ENCODE measurements around the gene ZNF644.
"Not testable (repeated sequence)": the region's sequence is repeated elsewhere in the genome, so short reads cannot be mapped to it uniquely, and the experiment has no call there.

ZNF644 gene

GRCh38 chr1:91021686-91022517 is at the start of gene ZNF644:
Gene ZNF644, minus strand, starts transcription at chr1:91022035. Its CDS starts 39,682 bp downstream, at chr1:90982353.
- Mint-ChIP-seq H3K9me3 (no peaks in the 10 kb centered on the region), H3K27ac (peak within 1 kb of the TSS; percentile 99), H3K4me3 (peak within 1 kb of the TSS; percentile 88), H3K4me1 (peaks cover 41% of the 10 kb centered on the region), H3K36me3 (peaks cover 55% of the 10 kb centered on the region)
- DNase-seq (ENCODE audit: low spot score in 2 of 2) (peak; percentile 78 to 92), ATAC-seq (peak; percentile 91)

- Mint-ChIP-seq H3K27ac (no peak overlapping the region), H3K4me1 (no peaks in the 10 kb centered on the region), H3K4me3 (no peak overlapping the region), H3K9me3 (no peaks in the 10 kb centered on the region), H3K36me3 (no peaks in the 10 kb centered on the region)
- ATAC-seq, result no peak
- peak in 1 of 2 donors; percentile 6 for DNase-seq (ENCODE audit: low spot score in 2 of 2)
These were observed 48.5 kb upstream of the ZNF644 start for GRCh38 chr1:91070298-91070697.

- H3K27ac Mint-ChIP-seq, result no peak overlapping the region
- peaks cover 3% of the 10 kb centered on the region for H3K9me3 Mint-ChIP-seq
- ATAC-seq (no peak), DNase-seq (ENCODE audit: low spot score in 2 of 2) (no peak)
- H3K4me3 Mint-ChIP-seq, result no peak overlapping the region
- H3K4me1 Mint-ChIP-seq, result no peaks in the 10 kb centered on the region
- no peaks in the 10 kb centered on the region for H3K36me3 Mint-ChIP-seq
These were observed 44.7 kb upstream of the ZNF644 start for GRCh38 chr1:91066538-91066937.

- H3K4me3 Mint-ChIP-seq, result no peak overlapping the region
- no peaks in the 10 kb centered on the region for H3K36me3 Mint-ChIP-seq
- ATAC-seq (no peak), DNase-seq (ENCODE audit: low spot score in 2 of 2) (peak in 1 of 2 donors; percentile 1)
- H3K4me1 Mint-ChIP-seq, result no peaks in the 10 kb centered on the region
- H3K27ac Mint-ChIP-seq, result no peak overlapping the region
- peaks cover 3% of the 10 kb centered on the region for H3K9me3 Mint-ChIP-seq
These were observed 43.5 kb upstream of the ZNF644 start for GRCh38 chr1:91065337-91065736.

- ATAC-seq, H3K9me3 Mint-ChIP-seq, H3K27ac Mint-ChIP-seq, H3K36me3 Mint-ChIP-seq, H3K4me1 Mint-ChIP-seq, H3K4me3 Mint-ChIP-seq: not testable (repeated sequence)
- peak in 1 of 2 donors; percentile 15 for DNase-seq (ENCODE audit: low spot score in 2 of 2)
These were observed 41.6 kb upstream of the ZNF644 start for GRCh38 chr1:91063403-91063802.

- DNase-seq (ENCODE audit: low spot score in 2 of 2) (no peak), ATAC-seq (peak; percentile 73)
- H3K9me3 Mint-ChIP-seq, result peaks cover 3% of the 10 kb centered on the region
- no peak overlapping the region for H3K4me3 Mint-ChIP-seq
- H3K27ac Mint-ChIP-seq, result no peak overlapping the region
- H3K36me3 Mint-ChIP-seq, result no peaks in the 10 kb centered on the region
- no peaks in the 10 kb centered on the region for H3K4me1 Mint-ChIP-seq
These were observed 37.3 kb upstream of the ZNF644 start for GRCh38 chr1:91059157-91059556.

- H3K36me3 Mint-ChIP-seq, result no peaks in the 10 kb centered on the region
- H3K4me3 Mint-ChIP-seq, result no peak overlapping the region
- ATAC-seq, result no peak
- no peak overlapping the region for H3K27ac Mint-ChIP-seq
- H3K9me3 Mint-ChIP-seq, result no peaks in the 10 kb centered on the region
- no peak for DNase-seq (ENCODE audit: low spot score in 2 of 2)
- H3K4me1 Mint-ChIP-seq, result no peaks in the 10 kb centered on the region
These were observed 35.9 kb upstream of the ZNF644 start for GRCh38 chr1:91057784-91058183.

GRCh38 chr1:91054780-91055481 is 33.1 kb upstream of the ZNF644 start:
- ATAC-seq (no peak), DNase-seq (ENCODE audit: low spot score in 2 of 2) (peak in 1 of 2 donors; percentile 33)
- H3K27ac Mint-ChIP-seq, result no peak overlapping the region
- no peaks in the 10 kb centered on the region for H3K36me3 Mint-ChIP-seq
- H3K4me1 Mint-ChIP-seq, result no peaks in the 10 kb centered on the region
- H3K9me3 Mint-ChIP-seq, result no peaks in the 10 kb centered on the region
- no peak overlapping the region for H3K4me3 Mint-ChIP-seq

- ATAC-seq, result no peak
- Mint-ChIP-seq H3K27ac (no peak overlapping the region), H3K9me3 (no peaks in the 10 kb centered on the region), H3K36me3 (no peaks in the 10 kb centered on the region), H3K4me3 (no peak overlapping the region), H3K4me1 (no peaks in the 10 kb centered on the region)
- no peak for DNase-seq (ENCODE audit: low spot score in 2 of 2)
These were observed 31.8 kb upstream of the ZNF644 start for GRCh38 chr1:91053630-91054029.

- not testable (repeated sequence) for H3K36me3 Mint-ChIP-seq; ATAC-seq; H3K4me3 Mint-ChIP-seq; H3K9me3 Mint-ChIP-seq; DNase-seq (ENCODE audit: low spot score in 2 of 2); H3K27ac Mint-ChIP-seq; H3K4me1 Mint-ChIP-seq
These were observed 27.7 kb upstream of the ZNF644 start for GRCh38 chr1:91049551-91049950.

- no peak for DNase-seq (ENCODE audit: low spot score in 2 of 2)
These were observed 24.9 kb upstream of the ZNF644 start for GRCh38 chr1:91046766-91047165.

GRCh38 chr1:91045284-91045683 is 23.4 kb upstream of the ZNF644 start:
- Mint-ChIP-seq H3K36me3 (no peaks in the 10 kb centered on the region), H3K9me3 (peaks cover 3% of the 10 kb centered on the region), H3K4me3 (no peak overlapping the region), H3K4me1 (no peaks in the 10 kb centered on the region), H3K27ac (no peak overlapping the region)
- ATAC-seq (no peak), DNase-seq (ENCODE audit: low spot score in 2 of 2) (no peak)

More at GRCh38 chr1:91046766-91047165, 24.9 kb upstream of the ZNF644 start:
- no peak overlapping the region for H3K27ac Mint-ChIP-seq
- no peak overlapping the region for H3K4me3 Mint-ChIP-seq
- H3K4me1 Mint-ChIP-seq, result no peaks in the 10 kb centered on the region
- H3K36me3 Mint-ChIP-seq, result no peaks in the 10 kb centered on the region
- no peaks in the 10 kb centered on the region for H3K9me3 Mint-ChIP-seq
- ATAC-seq, result no peak

- not testable (repeated sequence) for H3K4me3 Mint-ChIP-seq; H3K27ac Mint-ChIP-seq; H3K36me3 Mint-ChIP-seq; ATAC-seq; H3K9me3 Mint-ChIP-seq; H3K4me1 Mint-ChIP-seq; DNase-seq (ENCODE audit: low spot score in 2 of 2)
These were observed 22.9 kb upstream of the ZNF644 start for GRCh38 chr1:91044776-91045175.

DNA sequence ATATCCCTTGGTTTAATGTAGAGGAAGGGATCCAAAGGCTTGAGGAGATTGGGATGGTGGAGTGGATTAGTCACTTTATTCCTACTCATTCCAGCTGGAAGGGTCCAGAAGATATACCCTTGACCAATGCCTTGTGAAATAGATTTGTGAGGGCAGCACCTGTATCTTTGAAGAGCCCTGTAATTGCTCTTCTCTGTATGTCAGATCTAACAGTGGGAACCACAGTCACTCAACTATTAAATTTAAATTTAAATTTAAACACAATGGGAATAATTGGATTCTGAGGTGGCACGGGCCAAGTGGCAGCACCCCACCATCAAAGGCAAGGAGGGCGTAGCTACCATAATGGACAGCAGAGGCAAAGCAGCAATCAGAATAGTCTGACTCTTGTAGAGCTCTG is 20.5 kb upstream of the ZNF644 start:
- not testable (repeated sequence) for H3K4me3 Mint-ChIP-seq; H3K4me1 Mint-ChIP-seq; H3K36me3 Mint-ChIP-seq; H3K27ac Mint-ChIP-seq; DNase-seq (ENCODE audit: low spot score in 2 of 2); H3K9me3 Mint-ChIP-seq; ATAC-seq

DNA sequence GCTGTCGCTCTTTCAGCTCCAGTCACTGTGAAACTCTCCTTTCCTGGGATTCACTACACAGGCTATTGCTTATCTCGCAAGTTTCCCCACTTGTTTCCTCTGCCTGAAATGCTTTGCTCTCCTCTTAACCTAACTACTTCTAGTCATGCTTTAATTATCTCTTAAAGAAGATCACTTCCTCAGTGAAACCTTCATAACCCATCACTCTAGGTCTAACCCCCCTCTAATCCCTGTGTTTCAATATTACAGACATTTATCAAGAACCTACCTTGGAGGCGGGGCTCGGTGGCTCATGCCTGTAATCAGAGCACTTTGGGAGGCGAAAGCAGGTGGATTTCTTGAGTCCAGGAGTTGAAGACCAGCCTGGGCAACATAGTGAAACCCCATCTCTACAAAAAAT is 16.7 kb upstream of the ZNF644 start:
- H3K4me3 Mint-ChIP-seq, result no peak overlapping the region
- H3K4me1 Mint-ChIP-seq, result no peaks in the 10 kb centered on the region
- no peaks in the 10 kb centered on the region for H3K36me3 Mint-ChIP-seq
- ATAC-seq (no peak), DNase-seq (ENCODE audit: low spot score in 2 of 2) (no peak)
- peaks cover 3% of the 10 kb centered on the region for H3K9me3 Mint-ChIP-seq
- H3K27ac Mint-ChIP-seq, result no peak overlapping the region
